Measurements from ENCODE around the gene RBP3.

DNA sequence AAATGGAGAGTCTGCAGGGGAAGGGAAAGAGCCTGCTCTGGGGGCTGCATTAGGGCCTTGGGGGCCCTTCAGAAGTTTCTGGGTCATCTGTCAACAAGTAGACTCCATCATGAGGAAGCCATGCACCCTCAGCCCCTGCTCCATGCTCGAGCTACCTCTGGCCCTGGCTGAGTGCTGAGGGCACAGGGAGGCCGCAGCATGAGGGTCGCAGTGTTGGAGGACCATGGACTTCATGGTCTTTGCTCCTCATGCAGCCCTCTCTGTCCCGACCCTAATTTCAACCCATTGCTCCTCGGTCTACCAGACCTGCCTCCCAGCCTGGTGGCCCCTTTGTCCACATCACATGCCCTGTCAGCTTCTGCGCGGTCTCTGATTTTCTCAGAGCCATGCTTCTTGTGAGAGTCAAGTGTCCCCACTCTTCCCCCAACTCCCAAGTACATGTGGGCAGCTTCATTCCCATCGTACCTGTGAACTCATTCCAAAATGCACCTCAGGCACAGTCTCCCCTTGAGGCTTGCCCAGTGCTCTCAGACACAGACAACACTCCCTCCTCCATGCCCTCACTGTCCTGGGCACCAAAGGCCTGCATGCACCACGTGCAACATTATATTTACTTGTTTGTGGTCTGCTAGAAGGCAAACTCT, 21.2 kb downstream of the RBP3 start:
- TF ChIP-seq, protein P1, sequence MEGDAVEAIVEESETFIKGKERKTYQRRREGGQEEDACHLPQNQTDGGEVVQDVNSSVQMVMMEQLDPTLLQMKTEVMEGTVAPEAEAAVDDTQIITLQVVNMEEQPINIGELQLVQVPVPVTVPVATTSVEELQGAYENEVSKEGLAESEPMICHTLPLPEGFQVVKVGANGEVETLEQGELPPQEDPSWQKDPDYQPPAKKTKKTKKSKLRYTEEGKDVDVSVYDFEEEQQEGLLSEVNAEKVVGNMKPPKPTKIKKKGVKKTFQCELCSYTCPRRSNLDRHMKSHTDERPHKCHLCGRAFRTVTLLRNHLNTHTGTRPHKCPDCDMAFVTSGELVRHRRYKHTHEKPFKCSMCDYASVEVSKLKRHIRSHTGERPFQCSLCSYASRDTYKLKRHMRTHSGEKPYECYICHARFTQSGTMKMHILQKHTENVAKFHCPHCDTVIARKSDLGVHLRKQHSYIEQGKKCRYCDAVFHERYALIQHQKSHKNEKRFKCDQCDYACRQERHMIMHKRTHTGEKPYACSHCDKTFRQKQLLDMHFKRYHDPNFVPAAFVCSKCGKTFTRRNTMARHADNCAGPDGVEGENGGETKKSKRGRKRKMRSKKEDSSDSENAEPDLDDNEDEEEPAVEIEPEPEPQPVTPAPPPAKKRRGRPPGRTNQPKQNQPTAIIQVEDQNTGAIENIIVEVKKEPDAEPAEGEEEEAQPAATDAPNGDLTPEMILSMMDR (IDR thresholded peaks at IDR 0.05; ENCODE audit: low read length) = no peak
- TF ChIP-seq EZH2phosphoT487 (IDR thresholded peaks at IDR 0.05; ENCODE audit: low read length) = no peak
